Testis (tissue), 2 donors: ENCODE results near the gene PLPP2.

ENCODE experiments used
- POLR2A ChIP-seq: fragments of 450-650 bp; IDR thresholded peaks from one replicate; pipeline ENCODE4 v1.6.1; 2017; ENCODE audit warnings: antibody characterized with exemption, mild to moderate bottlenecking, moderate library complexity
- TF ChIP-seq, protein P1 (sequence below), 3 experiments: fragments of 450-650 bp in 2 of 3; fragments of 200-600 bp in 1 of 3; sonication (generic) in 1 of 3; IDR thresholded peaks; one replicate each; pipeline ENCODE4 v1.5.1; 2016 to 2019; ENCODE audit warnings: antibody characterized with exemption in 3 of 3, mild to moderate bottlenecking in 2 of 3, moderate library complexity in 1 of 3

DNA sequence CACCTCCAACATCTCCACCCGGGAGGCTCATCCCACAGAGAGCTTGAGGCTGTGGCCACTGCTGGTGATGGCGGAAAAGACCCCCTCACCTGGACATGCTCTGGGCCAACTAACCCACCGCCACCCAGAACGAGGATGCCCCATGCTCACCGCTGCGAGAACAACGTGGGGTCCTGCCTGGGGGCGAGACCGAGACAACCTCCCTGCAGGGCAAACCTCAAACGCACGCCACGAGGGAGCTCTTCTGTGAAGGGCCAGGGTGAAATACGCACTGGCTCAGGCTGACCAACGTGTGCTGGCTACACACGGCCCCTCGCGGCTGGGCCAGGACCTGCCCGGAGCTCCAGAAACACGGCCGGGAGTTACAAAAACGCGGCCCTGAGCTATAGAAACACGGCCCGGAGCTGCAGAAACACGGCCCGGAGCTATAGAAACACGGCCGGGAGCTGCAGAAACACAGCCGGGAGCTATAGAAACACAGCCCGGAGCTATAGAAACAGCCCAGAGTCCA lies 19.0 kb upstream of the PLPP2 start:
- no peak for TF ChIP-seq POLR2A
- TF ChIP-seq, protein P1, sequence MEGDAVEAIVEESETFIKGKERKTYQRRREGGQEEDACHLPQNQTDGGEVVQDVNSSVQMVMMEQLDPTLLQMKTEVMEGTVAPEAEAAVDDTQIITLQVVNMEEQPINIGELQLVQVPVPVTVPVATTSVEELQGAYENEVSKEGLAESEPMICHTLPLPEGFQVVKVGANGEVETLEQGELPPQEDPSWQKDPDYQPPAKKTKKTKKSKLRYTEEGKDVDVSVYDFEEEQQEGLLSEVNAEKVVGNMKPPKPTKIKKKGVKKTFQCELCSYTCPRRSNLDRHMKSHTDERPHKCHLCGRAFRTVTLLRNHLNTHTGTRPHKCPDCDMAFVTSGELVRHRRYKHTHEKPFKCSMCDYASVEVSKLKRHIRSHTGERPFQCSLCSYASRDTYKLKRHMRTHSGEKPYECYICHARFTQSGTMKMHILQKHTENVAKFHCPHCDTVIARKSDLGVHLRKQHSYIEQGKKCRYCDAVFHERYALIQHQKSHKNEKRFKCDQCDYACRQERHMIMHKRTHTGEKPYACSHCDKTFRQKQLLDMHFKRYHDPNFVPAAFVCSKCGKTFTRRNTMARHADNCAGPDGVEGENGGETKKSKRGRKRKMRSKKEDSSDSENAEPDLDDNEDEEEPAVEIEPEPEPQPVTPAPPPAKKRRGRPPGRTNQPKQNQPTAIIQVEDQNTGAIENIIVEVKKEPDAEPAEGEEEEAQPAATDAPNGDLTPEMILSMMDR (IDR thresholded peaks at IDR 0.05) = no peak
